Stimulated activated CD4-positive, alpha-beta T cell treated with anti-CD3 and anti-CD28 coated beads, Interleukin-1b, Interleukin-23, amount 100 ng/mL, for 1 hour (primary cell): ENCODE measurements around the gene TNPO2.
"Not testable (repeated sequence)": the region's sequence is repeated elsewhere in the genome, so short reads cannot be mapped to it uniquely, and the experiment has no call there.

Experiments
- DNase-seq, 2 donors: peaks; one replicate each; pipeline ENCODE4 v3.0.0-alpha.2; 2020; ENCODE audit warnings: low read depth in 2 of 2

Gene TNPO2

DNA sequence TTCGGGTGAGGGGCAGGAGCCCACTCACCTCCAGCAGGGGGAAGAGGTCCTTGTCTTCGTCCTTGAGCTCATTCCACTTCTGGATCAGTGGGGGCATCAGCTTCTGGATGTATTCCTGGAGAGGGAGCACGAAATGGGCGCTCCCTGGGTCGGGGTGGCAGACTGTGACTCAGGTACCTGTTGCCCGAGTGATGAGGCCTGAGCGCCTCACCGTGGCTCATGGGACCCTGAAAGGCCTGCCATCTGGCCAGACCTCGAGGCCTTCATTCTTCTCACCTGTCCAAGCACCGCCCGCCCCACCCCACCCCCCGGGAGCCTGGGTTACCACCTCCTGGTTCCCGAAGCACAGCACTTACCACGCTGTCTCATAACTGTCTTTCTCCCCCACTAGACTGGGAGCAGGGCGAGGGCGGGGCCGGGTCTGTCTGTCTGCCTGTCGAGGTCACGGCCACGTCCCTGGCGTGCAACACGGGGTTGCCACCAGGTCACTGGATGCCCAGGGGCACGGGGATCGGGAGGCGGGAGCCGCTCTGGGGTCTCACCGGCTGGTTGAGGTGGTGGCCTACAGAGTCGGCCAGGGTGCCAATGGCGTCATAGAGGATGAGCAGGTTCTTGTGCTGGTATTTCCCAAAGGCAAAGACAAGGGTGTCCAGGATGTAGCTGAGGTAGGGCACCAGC lies 17.9 kb downstream of the TNPO2 start:
- no peak for DNase-seq

DNA sequence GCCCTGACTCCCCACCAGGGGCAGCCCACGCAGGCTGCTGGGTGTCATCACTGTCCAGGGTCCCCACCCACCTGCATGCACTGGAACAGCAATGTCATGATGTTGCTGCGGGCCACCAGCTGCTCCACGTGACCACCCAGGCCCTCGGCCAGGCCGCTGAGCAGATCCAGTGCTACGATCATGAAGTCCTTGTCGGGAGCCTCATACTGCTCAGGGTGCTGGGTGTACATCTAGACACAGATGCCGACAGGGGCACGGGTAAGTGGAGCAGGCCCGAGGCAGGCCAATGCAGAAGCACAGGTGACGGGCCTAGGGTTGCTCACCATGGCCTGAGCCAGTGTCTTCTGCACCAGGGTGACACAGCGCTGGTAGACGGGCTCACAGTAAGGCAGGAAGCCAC lies 18.6 kb downstream of the TNPO2 start:
- no peak for DNase-seq

DNA sequence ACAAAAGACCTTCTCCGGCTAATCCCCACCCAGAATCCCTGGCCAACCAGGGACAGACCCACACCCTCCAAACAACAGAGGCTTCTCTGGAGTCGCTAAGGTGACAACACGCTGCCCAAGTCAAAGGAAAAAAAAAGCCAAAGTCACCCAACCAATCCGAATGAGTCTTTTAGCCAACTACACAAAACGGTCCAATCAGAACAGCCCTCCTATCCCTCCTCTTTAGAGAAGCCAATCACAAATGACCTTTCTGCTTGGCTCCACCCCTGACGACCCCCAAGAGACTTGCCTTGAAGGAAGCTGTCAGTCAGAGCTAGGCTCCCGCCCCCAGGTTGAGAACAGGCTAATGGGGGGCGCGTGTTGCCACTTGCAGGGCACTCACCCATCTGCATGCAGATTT lies 20.7 kb downstream of the TNPO2 start:
- DNase-seq = no peak

DNA sequence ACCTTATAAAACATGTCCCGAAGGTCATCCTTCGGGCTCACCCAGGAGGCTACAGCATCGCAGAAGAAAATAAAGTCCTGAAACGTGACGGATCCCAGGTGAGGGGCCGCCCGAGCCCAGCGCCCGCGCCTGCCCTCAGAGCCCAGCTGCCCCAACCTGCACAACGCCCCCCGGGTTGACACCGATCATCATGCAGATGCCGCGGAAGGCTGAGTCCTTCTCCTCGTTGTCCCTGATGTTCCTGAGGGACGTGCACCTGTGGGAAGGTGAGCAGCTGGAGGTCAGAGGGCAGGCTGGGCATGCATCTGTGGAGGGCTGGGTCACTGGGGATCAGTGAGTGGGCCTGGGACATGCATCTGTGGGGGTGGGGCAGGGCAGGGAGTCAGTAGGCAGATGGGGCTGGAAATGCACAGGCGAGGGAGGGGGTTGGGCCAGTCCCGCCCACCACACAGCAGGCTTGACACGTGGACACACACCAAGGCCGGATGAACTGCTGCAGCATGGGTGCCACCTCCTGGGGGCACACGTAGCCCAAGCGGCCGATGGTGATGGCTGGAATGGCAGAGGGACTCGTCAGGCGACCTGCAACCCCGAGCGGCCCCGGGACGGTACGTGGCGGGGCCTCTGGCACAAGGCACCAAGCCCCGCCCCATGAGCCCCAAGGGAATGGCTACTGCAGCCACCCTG lies 22.0 kb downstream of the TNPO2 start:
- no peak for DNase-seq

DNA sequence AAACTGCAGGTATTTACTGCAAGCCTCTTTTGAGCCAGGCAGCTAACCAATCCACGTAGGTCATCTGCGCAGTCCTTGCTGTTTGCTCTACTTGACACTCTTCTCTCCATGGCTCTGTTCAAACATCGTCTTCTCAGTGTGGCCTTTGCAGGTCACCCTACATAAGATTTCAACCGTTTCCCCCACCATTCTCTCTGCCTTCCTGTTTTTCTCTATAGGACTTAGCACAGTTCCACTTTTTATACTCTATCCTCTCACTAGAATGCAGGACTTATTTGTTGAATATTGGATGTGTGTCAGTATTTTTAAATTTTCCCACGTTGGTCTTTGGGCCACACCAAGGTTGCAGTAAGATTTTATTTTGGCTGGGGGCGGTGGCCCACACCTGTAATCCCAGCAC lies 25.6 kb downstream of the TNPO2 start:
- no peak for DNase-seq

DNA sequence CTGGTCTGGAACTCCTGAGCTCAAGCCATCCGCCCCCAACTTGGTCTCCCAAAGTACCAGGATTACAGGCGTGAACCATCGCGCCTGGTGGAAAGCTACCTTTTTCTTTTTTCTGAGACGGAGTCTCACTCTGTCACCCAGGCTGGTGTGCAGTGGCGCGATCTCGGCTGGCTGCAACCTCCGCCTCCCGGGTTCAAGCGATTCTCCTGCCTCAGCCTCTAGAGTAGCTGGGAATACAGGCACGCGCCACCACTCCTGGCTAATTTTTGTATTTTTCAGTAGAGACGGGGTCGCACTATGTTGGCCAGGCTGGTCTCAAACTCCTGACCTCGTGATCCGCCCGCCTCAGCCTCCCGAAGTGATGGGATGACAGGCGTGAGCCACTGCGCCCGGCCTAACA lies 26.3 kb downstream of the TNPO2 start:
- DNase-seq = not testable (repeated sequence)

DNA sequence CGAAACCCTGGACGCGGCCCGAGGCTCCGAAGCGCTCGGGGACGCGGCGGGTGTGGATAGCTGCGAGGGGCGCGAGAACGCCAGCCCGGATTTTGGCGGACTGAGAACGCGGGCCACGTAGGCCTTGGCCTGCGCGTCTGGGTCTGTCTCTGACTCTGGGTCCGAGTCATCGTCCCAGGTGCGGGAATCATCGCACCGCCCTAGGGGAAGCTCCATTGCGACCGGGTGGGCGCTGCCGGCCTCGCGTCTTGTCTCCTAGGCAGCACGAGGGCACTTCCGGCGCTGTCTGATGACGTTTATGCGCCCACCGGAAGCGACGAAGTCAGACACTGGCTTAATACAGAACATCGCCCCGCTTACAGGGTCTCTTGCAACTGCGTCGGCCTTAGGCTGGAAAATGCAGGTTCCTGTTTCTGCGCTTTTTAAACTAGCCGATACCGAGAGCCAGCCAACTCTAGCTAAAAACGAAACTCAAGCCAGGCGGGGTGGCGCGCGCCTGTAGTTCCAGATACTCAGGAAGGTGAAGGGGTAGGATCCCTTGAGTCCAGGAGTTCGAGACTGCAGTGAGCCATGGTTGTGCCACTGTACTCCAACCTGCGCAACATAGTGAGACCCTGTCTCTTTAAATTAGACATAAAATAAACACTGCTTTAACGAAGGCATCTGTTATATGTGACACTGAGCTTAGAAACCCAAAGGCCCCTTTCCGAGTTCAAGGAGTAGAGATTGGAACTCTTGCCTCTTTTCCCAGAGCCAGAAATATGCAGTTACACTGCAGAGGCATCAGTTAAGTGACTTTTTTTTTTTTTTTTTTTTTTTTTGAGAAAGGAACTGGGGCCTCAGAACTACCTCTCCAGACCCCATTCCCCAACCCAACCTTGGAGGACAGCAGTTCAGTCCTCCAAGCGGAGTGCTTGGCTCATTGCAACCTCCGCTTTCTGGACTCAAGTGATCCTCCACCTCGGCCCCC lies 27.1 kb downstream of the TNPO2 start, which contains the start of gene FBXW9:
TSS of gene FBXW9 (minus strand) at position 266 of the 970 bp plus-strand sequence. CDS start at position 216, 50 bp downstream.
- peak; percentile 89 to 96 for DNase-seq

DNA sequence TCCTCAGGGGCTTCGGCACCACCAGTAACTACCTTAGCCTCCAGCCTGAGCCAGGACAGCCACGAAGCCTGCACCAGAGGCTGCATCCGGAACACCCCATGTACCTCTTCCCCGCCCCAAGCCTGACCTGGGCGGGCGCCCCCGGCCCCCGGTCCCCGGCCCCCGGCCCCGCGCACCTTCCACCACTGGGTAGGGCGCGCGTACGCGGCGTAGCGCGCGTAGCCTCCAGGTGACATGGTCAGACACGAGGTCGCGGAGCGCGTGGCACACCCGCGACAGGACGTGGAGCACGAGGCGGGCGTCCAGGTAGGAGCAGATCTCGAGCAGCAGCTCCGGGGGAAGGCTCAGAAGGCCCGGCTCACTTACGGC lies 27.8 kb downstream of the TNPO2 start:
- DNase-seq = no peak

DNA sequence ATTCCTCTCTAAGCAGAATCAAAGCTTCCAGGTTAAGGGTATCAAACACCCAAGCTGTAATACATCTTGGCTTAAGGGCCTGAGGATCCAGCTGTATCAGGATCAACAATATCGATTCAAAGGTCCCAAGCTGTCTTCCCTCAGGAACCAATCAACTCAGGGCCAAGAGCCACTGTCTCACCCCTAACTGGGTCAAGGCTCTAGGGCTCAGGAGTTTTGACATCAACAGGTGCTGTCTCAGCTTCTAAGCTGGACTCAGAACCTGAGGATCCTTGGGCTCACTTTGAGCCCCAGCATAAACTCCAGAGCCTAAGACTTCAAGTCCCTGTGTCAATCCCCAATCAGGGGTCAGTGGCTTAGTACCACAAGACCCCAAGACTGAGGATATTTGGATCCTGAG lies 28.2 kb downstream of the TNPO2 start:
- no peak for DNase-seq

DNA sequence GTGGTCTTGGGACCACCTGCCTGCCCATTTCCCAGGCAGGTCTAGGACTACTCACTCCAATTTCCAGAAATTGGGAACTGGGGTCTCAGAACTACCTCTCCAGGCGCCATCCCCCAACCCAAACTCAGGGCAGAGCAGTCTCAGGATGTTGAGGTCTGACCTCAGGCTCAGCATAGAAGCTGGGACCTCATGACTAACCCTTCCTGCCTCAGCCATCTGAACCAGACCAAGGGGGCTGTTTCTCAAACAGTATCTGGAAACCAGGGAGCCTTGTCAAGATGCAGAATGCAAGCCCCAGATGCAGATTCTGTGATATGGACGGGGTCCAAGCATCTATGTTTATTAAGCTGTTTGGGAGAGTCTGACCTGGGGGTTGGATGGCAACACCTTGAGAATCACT lies 28.6 kb downstream of the TNPO2 start:
- DNase-seq = no peak

DNA sequence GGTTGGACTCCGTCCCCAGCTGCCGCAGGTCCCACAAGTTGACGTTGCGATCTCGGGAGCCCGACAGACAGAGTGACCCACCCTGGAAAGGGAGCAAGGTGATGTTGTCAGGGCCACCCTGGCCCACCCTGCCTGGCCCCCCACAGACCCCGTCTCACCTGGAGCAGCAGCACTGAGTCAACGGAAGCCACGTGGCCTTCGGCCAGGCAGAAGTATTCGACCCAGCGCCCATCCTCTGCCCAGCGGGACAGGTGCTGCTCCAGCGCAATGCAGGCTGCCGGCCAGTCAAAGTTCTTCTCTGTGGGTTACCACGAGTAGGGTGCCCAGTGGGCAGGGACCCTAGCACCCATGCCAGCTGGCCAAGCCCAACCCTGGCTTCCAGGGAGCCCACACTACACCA lies 29.1 kb downstream of the TNPO2 start:
- DNase-seq = no peak

DNA sequence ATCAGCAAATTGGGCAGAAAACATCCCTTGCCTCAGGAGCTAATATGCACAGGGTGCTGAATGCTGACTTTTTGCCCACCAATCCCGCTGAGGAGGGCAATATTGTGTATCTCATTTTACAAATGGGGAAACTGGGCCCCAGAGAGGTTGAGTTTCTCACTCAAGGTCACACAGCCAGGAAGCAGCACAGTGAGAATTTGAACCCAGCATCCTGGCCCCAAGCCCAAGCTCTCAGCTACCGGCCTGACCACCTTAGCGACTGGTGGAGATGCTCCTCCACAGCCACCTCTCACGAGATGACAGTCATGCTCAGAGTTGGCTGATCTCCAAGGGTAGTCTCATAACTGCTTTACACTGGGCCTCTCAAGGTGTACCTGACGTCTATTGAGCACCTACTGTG lies 30.8 kb downstream of the TNPO2 start:
- DNase-seq = no peak

DNA sequence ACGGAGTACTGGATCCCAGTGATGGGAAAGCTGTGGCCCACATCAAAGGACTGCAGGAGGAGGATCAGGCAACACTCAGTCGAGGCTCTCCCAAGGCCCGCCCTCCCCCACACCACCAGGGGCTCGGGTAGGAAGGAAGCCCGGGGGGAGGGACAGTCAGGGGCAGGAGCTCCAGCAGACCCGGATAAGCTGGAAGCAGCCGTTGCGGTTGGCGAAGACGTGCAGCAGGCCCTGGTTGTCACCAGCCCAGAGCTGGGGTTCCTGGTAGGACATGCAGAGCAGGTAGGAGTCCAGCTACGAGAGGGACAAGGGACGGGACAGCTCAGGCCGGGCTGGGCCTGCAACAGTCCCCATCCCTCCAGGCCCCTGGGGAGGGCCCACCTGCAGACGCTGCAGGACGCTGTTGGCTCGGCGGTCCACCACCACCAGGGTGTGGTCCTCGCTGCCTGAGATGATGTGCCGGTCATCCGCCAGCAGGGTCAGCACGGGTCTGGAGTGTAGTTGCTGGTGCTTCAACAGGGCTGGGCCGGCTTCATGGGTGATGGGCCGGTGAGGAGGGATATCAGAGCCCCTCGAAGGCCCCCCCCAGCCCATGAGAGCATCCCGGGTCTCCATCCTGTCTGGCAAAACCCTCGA lies 34.0 kb downstream of the TNPO2 start:
- DNase-seq = no peak

DNA sequence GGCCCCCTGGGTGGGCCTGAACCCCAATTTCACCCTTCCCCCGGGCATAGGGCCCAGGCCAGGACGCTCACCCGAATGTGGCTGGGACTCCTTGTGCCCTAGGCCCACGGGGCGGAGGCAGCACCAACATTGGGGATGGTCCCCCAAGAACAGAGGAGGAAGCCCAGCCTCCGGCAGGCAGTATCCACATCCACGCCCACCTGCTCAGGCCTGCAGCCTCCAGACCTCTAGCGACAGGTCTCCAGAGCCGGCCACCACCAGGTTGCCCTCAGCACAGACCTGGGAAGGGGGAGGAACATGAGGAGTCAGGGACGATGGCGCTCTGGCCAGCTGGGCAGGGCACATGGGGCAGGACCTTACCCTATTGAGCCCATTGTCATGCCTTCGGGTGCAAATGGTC lies 34.7 kb downstream of the TNPO2 start:
- DNase-seq = no peak

DNA sequence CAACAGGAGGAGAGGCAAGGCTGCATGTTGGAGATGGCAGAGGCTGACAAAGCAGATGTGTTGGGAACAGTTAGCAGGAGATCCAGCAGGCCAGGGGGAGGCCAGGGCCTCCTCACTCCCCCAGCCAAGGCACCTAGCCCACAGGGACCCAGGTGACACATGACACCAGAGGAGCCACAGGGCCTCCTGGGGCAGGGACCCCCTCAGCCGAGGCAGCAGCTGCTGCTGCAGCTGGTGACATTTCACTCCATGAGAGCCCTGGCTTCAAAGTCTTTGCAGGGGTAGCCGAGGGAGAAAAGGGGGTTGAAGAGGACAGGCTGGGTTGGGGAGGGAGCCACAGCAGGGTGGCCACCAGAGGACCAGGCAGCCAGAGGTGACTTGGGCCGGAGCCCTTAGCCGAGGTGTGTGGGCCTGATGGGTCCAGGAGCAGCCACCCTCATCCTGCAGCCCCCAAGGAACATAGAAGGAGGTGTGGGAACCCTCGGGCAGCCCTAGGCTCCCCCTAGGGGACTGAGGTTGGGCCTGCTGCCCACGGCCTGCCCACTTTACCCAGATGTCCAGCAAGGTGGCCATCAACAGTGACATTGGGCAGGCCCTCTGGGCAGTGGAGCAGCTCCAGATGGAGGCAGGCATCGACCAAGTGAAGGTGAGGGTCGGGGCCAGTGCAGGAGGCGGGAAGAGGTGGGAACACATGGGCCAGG lies 36.1 kb downstream of the TNPO2 start, which contains the start of gene GNG14:
TSS of gene GNG14 (plus strand) at position 503 of the 701 bp plus-strand sequence. CDS start at position 554, 51 bp downstream.
- DNase-seq = no peak

DNA sequence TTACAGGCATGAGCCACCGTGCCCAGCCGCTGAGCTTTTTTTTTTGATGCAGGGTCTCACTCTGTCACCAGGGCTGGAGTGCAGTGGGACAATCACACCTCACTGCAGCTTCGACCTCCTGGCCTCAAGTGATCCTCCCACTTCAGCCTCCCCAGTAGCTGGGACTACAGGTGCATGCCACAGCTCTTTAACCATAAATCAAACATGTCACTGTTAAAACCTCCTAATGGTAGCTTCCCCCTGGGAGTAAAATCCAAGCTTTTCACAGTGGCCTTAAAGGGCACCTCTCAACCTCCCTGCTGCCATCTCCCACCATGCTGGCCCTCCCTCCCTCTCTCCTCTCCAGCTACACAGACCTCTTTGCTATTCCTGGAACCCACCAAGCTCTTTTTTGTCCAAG lies 37.9 kb downstream of the TNPO2 start:
- no peak for DNase-seq

DNA sequence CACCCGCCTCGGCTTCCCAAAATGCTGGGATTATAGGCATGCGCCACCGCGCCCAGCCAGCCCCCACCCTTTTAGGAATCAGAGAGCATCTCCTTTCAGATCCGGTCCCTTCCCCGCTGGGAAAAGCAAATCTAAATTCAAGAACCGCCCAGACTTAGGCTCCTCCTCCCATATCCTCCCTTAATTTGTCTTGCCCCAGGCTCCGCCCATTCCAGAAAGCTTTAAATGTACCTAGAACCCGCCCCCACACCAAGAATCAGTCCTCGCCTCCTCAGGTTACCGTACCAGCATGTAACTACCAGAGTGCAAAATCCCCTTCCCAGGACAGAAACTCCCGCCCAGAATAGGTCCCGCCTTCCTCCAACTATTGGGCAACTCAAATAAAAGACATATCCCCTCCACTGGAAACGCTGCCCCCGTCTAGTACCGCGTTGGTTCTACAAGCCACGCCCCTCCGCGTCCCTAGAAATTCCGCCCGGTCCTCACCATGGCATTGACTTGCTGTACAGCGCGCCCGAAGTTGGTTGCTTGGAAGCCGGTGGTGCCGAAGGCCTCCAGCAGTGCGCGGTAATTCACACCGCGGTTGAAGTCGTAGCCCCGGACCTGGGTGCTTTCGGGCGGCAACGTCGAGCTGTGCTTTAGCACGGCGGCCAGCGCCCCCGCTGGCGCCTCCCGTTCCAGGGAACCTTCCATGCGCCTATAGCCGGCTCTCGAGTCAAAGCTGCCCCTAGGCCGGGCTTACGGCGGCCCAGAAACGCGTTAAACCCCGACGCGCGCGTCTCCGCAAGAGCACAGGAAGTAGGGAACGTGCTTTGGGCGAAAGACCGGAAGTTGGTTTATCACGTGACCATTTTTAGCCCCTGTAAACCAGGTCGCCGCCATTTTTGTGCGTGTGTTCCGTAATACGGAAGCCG lies 42.4 kb downstream of the TNPO2 start, which contains the start of gene DHPS:
TSS of gene DHPS (minus strand) at position 807 of the 914 bp plus-strand sequence. CDS start at position 693, 114 bp downstream.
- DNase-seq = peak; percentile 72 to 73

DNA sequence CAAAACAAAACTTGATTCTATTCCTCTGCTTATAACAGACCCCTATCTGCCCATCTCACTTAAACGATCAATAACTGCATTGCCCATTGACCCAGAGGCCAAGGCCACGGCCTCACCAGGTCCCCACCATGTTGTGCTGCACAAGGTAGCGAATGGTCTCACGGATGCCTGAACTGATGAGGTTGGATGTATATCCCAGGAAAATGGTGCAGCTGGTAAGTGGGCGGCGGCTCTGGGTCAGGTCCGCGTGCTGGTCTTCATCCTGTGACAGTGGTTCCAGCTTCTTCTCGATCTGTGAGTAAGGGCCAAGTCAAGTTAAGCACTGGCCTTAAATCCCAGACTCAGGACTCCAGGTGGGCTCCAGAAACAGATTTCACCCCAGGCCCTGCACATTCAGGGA lies 43.7 kb downstream of the TNPO2 start:
- no peak for DNase-seq

DNA sequence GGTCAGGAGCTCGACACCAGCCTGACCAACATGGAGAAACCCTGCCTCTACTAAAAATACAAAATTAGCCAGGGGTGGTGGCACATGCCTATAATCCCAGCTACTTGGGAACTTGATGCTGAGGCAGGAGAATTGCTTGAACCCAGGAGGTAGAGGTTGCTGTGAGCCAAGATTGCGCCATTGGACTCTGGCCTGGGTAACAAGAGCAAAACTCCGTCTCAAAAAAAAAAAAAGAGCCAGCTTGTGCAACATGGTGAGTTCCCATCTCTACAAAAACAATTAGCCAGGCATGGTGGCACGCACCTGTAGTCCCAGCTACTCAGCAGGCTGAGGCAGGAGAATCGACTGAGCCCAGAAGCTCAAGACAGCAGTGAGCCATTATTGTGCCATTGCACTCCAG lies 45.7 kb downstream of the TNPO2 start:
- DNase-seq = not testable (repeated sequence)

DNA sequence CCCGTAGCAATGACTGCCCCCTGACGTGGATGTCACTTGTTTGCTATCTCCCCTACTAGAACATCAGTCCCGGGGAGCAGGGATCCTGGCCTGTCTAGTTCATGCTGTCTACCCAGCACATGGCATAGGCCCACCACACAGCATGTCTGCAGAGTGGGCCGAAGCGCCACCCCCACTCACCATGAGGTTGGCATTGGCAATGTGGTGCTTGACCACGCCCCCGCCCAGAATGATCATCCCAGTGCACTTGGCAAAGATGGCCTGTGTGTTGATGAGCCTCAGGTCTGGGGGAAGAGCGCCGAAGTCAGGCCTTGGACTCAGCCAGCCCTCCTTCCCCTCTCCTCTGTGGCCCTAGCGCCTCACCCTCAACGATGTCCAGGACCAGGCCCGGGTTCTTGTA lies 46.8 kb downstream of the TNPO2 start:
- no peak for DNase-seq
